Glutamatergic neuron (in vitro differentiated cells): ENCODE measurements around the gene C4orf17. TPM values are rescaled to one million over a fixed set of nuclear protein-coding genes. Genes with fewer than 3 reads are reported as not detected.

Source experiments
- DNase-seq: peaks from one replicate; pipeline ENCODE4 v3.0.0; 2022
- H3K27ac Mint-ChIP-seq: one replicate; pipeline ENCODE4 v1.8.0; 2020; ENCODE audit warnings: mild to moderate bottlenecking, mixed read lengths, inconsistent platforms; ENCODE audit not compliant: unreplicated experiment
- H3K27me3 Mint-ChIP-seq: one replicate; pipeline ENCODE4 v1.8.0; 2020; ENCODE audit warnings: mild to moderate bottlenecking, moderate library complexity, mixed read lengths, inconsistent platforms; ENCODE audit not compliant: unreplicated experiment
- H3K36me3 Mint-ChIP-seq: one replicate; pipeline ENCODE4 v1.8.0; 2020; ENCODE audit warnings: mild to moderate bottlenecking, mixed read lengths, inconsistent platforms; ENCODE audit not compliant: unreplicated experiment
- H3K4me1 Mint-ChIP-seq: one replicate; pipeline ENCODE4 v1.8.0; 2020; ENCODE audit warnings: mild to moderate bottlenecking, low read depth, mixed read lengths, inconsistent platforms; ENCODE audit not compliant: unreplicated experiment
- H3K4me3 Mint-ChIP-seq: one replicate; pipeline ENCODE4 v1.8.0; 2020; ENCODE audit warnings: mild to moderate bottlenecking, mixed read lengths, inconsistent platforms; ENCODE audit not compliant: unreplicated experiment
- H3K9me3 Mint-ChIP-seq: one replicate; pipeline ENCODE4 v1.8.0; 2020; ENCODE audit warnings: mild to moderate bottlenecking, moderate library complexity, mixed read lengths, inconsistent platforms; ENCODE audit not compliant: unreplicated experiment
- CTCF ChIP-seq: fragments of 200-600 bp; sonication (generic); IDR thresholded peaks from one replicate; pipeline ENCODE4 v1.5.0; 2021; ENCODE audit not compliant: partially characterized antibody, unreplicated experiment
- long read RNA-seq: library from polyadenylated mRNA; unstranded; transcript quantifications from one replicate; pipeline ENCODE4 v2.0.0, GENCODE V29; 2020; ENCODE audit not compliant: unreplicated experiment
- total RNA-seq: library from RNA; stranded (reverse); fragmentation: NEBNext Ultra II Directional; extraction: Animal tissue kit (Norgen Biotek cat#: 25700); gene quantifications from one replicate; pipeline ENCODE4 v1.2.1, GENCODE V29; 2021; ENCODE audit not compliant: unreplicated experiment

Gene C4orf17
- total RNA-seq, result not detected
- long read RNA-seq, result 0 reads

DNA sequence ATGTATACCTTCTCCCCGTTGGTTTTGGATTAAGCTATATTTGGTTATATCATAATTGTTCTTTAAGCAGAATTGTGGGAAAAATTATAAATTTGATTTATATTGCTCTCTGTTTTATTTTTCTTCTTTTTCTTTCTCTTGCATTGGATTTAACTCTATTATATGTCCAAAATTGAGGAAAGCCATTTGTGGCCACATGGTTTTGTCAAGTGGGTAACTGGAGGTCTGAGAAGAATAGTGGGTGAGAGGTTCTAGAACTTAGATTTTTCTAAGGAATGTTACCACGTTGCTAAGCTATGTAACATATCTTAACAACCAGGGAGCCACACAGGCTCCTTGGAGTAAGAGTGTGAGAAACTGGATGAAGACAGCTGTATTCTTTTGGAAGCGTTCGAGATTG, at the start of gene C4orf17:
C4orf17 (plus strand) TSS at position 301 of the 400 bp plus-strand sequence. CDS start 2,061 bp downstream, outside the sequence.
- H3K4me1 Mint-ChIP-seq, result no peaks in the 10 kb centered on the region
- H3K9me3 Mint-ChIP-seq, result no peaks in the 10 kb centered on the region
- TF ChIP-seq CTCF, result no peak
- DNase-seq, result no peak
- peaks cover 12% of the 10 kb centered on the region for H3K36me3 Mint-ChIP-seq
- H3K4me3 Mint-ChIP-seq, result no peak within 1 kb of the TSS
- H3K27me3 Mint-ChIP-seq, result peaks cover 3% of the 10 kb centered on the region
- H3K27ac Mint-ChIP-seq, result no peak within 1 kb of the TSS

- TF ChIP-seq CTCF, result no peak
- no peaks in the 10 kb centered on the region for H3K36me3 Mint-ChIP-seq
These were observed 49.0 kb upstream of the C4orf17 start for GRCh38 chr4:99461623-99462401.

GRCh38 chr4:99462875-99463464, 47.9 kb upstream of the C4orf17 start:
- peak; percentile 86 for TF ChIP-seq CTCF
- Mint-ChIP-seq H3K9me3 (no peaks in the 10 kb centered on the region), H3K27me3 (no peaks in the 10 kb centered on the region), H3K27ac (no peak overlapping the region), H3K4me3 (no peak overlapping the region), H3K4me1 (peaks cover 2% of the 10 kb centered on the region), H3K36me3 (no peaks in the 10 kb centered on the region)
- peak; percentile 62 for DNase-seq

More at GRCh38 chr4:99461623-99462401, 49.0 kb upstream of the C4orf17 start:
- H3K9me3 Mint-ChIP-seq, result no peaks in the 10 kb centered on the region
- no peak overlapping the region for H3K4me3 Mint-ChIP-seq
- no peak for DNase-seq
- no peak overlapping the region for H3K27ac Mint-ChIP-seq
- H3K4me1 Mint-ChIP-seq, result peaks cover 2% of the 10 kb centered on the region
- no peaks in the 10 kb centered on the region for H3K27me3 Mint-ChIP-seq

GRCh38 chr4:99463566-99463965, 47.3 kb upstream of the C4orf17 start:
- no peak overlapping the region for H3K4me3 Mint-ChIP-seq
- no peaks in the 10 kb centered on the region for H3K36me3 Mint-ChIP-seq
- no peak for TF ChIP-seq CTCF
- H3K4me1 Mint-ChIP-seq, result peaks cover 2% of the 10 kb centered on the region
- H3K27ac Mint-ChIP-seq, result no peak overlapping the region
- H3K27me3 Mint-ChIP-seq, result no peaks in the 10 kb centered on the region
- no peaks in the 10 kb centered on the region for H3K9me3 Mint-ChIP-seq
- DNase-seq, result no peak

DNA sequence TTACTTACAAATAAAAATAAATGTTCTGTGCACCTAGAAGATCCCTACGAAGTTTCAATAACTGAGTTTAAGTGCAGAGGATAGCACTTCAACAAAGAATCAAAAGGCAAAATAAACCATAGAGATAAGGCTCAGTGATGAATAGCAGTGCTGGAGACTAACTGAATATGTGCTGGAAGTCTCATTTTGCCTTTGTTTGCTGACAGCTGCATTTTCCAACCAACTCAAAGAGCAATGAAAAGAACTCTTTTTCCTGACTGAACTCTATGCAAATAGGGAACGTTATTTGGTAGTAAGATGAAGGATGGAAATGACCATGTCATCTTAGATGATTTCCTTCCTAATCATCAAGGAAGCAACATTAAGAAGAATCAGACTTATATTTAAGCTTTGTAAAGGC, 42.9 kb upstream of the C4orf17 start:
- Mint-ChIP-seq H3K27me3 (no peaks in the 10 kb centered on the region), H3K4me1 (no peaks in the 10 kb centered on the region), H3K9me3 (no peaks in the 10 kb centered on the region), H3K4me3 (no peak overlapping the region), H3K36me3 (no peaks in the 10 kb centered on the region), H3K27ac (no peak overlapping the region)
- DNase-seq, result no peak
- TF ChIP-seq CTCF, result no peak
